ENCODE measurements around the gene DRD3. TPM values are rescaled to one million over a fixed set of nuclear protein-coding genes. Genes with fewer than 3 reads are reported as not detected.

Gene DRD3
- total RNA-seq: not detected

DNA sequence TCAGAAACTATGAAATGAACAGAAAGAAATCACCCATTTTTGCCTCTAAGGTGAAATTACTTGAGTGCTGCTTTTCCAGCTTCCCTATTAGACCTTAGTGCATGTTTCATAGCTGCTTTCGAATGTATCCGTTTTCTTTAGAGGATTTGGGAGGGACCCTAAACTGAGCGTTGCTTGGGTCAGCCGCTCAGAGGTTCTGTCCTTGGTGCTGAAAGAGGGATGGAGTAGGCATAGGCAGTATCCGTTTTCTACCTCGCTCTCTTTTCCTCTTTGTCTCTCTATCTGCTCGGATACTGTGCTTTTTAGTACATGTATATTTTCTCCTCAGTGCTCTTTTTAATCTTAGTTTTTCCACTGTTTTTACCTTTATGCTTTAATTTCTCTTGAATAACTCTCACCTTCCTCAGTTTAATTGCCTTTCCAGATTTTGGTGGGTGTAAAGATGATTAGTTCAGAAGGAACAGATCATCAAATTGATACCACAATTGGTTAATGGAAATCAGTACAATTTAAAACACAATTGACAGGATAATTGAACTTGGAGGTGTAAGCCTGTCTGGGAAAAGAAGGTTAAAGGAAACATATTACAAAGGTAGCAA, at the start of gene DRD3:
TSS of gene DRD3 (minus strand) at position 283 of the 599 bp plus-strand sequence. CDS start 7,060 bp downstream, outside the sequence.
- no peak for ATAC-seq

- ATAC-seq: no peak
These were observed 48.2 kb upstream of the DRD3 start for GRCh38 chr3:114227076-114227475.

DNA sequence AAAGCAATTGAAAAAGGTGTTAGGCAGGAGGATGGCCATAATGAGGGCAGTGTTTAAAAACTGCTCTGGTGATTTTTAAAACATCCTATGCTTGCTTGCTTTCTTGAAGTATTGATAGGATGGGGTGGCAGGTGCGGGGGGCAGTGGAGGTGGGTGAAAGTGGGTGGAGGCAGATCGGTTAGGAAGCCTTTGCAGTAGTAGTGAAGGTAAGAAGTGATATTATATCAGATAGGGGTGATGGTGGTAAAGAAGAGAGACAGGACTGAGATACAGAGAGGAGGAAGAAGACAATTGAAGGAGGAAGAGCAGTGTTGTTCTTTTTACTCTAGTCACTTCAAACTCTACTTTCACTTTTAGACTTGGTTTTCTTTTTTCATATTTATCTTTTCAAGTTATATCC, 47.5 kb upstream of the DRD3 start:
- ATAC-seq: no peak

- no peak for ATAC-seq
These were observed 44.3 kb upstream of the DRD3 start for GRCh38 chr3:114223143-114223542.

GRCh38 chr3:114221881-114222264, 43.0 kb upstream of the DRD3 start:
- no peak for ATAC-seq

- ATAC-seq: no peak
These were observed 42.5 kb upstream of the DRD3 start for GRCh38 chr3:114221165-114221880.

DNA sequence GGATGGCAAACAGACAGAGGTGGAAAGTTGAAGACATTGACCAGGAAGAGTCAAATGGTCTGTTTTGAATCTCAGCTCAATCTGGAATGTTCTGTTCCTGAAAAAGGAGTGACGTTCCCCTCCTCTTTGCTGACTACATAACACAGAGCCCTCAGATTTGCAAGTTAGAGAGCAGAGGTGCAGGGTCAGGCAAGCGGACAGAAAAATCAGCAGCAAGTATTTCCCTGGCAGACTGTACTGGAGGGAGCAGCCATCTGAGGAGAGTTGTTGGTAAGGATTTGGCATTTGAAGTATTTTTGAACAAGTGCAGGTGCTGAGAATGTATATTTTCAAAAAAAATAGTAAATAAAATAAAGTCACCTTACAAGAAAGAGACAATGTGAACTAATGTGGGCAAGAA, 40.9 kb upstream of the DRD3 start:
- ATAC-seq: no peak

GRCh38 chr3:114218578-114219185, 39.8 kb upstream of the DRD3 start:
- ATAC-seq: no peak

DNA sequence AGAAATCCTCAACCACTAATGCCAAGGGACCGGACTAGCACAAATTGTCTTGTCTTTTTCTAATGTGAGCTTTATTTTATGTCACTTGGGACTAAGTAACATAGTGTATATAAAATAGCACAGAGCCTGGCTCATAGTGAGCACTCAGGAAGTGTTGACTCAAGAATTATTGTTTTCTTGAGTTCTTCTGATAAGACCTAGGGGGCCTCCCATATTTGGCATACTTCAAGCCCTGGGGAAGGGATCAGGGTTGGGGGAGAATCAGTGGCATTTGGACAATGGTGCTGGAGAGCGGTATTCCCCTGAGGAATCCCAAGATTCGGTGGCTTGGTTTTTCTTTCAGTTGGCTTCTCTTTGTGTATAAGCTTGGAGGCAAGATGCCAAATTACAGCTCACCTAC, 39.2 kb upstream of the DRD3 start:
- ATAC-seq: no peak

- ATAC-seq: no peak
These were observed 38.4 kb upstream of the DRD3 start for GRCh38 chr3:114217266-114217665.

GRCh38 chr3:114216186-114216970, 37.5 kb upstream of the DRD3 start:
- ATAC-seq: no peak

DNA sequence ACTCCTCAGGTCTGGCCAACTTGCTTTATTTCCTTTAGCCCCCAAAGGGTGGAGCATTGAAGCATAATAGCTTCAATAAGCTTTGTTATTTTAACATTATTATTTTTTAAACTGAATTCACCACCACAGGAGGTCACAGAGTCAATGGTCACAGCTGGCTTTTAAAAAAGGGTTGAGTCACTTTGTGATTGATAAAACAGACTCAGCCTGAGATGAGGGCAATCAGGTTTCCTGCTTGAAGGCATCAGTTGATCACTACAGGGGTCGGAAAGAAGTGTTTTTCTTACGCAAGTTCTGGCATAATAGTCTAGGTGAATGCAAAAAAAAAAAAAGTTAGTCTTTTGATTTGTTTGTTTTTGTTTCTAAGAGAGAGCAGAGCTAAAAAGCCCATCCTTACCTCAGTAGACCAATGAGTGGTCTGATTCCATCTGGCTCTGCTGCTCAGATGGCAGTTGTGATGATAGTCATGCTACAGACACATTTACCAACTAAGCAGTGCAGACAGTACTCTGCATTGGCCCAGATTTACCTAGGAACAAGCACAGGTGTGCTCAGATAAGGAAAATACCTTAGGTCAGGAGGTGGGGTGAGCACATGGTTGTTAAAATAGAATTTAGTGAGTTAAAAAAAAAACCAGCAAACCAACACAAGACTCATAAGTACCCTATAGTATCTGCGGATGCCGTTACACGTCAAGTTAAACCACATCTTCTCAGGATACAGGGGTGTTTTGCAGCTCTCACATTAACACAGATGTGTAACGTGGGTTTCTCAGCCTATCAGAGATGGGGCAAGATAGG, 35.9 kb upstream of the DRD3 start:
- ATAC-seq: peak; percentile 38

GRCh38 chr3:114213627-114214541, 35.0 kb upstream of the DRD3 start:
- peak; percentile 81 for ATAC-seq

DNA sequence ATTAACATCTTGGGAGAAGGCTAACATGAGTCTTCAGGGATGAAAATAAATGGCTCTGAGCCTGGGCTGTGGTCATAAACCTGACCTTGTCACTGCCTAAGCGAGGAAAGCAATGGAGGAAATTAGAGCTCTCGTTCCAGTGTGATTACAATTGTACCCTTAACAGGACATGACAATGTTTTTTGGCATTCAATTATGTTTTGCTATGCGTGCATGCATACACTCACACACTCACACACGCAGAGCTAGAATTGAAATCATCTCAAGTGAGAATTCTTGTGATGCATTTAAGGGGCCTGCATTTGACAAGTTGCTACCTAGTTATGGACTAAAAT, 34.4 kb upstream of the DRD3 start:
- ATAC-seq: no peak

DNA sequence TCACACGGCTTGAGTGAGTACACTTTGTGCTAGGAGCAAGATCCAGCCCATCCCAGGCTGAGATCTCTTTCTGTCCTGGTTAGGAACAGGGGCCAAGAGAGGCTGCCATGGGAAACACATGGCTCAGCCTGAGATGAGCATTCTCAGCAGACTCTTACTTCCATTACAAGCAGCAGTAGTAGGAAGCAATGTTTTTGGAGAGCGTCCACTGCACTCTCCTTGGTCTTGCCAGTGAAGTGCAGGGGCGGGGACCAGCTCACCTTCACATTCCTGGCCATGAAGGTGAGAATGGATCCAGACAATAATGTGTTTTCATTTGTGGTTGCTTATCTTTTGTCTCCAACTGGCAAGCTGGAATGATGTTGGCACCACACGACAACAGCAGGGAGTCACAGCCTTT, 33.8 kb upstream of the DRD3 start:
- no peak for ATAC-seq

DNA sequence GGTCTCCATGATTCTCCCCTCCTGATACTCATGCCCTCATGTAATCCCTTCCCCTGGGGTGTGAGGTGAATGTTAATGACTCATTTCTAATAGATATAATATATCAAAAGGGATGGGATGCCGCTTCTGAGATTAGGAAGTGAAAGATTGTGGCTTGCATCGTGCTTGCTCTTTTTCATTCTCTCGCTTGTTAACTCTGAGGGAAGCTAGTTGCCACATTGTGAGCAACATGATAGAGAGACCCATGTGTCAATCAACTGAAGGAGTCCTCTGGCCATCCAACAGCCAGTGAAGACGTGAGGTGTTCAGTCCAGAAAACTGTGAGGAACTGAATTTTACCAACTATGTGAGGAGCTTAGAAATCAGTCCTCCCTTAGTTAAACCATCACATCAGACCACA, 28.9 kb upstream of the DRD3 start:
- no peak for ATAC-seq

DNA sequence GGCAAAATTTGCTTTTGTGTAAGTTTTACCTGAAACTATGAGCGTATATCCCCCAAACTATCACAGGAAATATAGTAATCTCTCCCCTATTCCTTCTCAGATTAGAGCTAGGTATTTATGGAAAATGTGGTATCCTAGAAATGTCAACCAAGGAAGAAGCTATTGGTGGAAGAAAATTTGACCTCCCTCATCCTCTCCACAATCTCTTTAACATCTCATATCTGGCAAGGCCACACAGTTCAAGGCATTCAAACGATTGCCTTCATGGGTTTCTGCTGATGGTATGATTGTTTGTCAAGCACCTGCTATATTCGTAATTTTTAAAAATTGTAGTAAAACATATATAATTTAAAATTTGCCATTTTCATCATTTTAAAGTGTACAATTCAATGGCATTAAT, 27.5 kb upstream of the DRD3 start:
- no peak for ATAC-seq

GRCh38 chr3:114205541-114205940, 26.7 kb upstream of the DRD3 start:
- ATAC-seq: no peak

GRCh38 chr3:114194750-114195149, 15.9 kb upstream of the DRD3 start:
- ATAC-seq: no peak

DNA sequence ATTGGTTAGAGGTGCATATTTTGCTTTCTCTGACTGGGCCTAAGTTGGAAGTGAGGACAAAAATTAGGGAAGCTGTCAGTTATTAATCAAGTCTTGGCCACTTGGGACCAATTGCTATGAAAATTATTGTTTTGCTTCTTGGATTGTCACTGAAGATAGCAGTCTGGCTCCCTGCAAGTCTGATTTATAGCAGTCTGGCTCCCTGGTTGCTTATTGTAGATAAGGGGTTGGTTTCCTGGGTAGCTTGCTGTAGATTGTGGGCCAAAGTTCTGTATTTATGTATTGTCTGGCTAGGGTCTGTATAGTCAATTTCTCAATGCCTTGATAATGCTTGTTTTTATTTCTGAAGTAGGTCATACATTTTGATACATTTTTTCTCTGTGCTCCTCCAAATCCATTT, 13.3 kb upstream of the DRD3 start:
- ATAC-seq: no peak

- ATAC-seq: no peak
These were observed 7.6 kb upstream of the DRD3 start for GRCh38 chr3:114186501-114186900.

DNA sequence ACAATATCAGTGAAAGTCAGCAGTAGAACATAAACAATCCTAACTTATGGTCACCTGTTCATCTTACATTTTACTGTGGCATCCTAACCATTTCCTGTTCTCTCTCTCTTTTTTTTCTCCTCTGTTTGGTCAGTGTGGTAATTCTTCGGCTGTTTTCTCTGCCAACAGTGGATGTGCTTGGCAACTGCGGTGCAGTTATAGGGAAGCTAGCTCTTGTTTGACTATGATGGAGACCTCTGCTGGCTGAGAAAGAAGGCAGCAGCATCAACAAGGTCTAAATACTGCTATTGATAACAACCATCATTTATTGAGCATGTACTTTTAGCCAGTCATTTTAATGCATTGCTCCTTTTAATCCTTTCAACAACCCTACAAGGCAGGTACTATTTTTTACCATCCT, 723 bp upstream of the DRD3 start:
- ATAC-seq: no peak
